Glutamatergic neuron (in vitro differentiated cells): ENCODE results near the gene SCGB1C2. TPM values are rescaled to one million over a fixed set of nuclear protein-coding genes. Genes with fewer than 3 reads are reported as not detected.

Experiments
- DNase-seq: peaks from one replicate; pipeline ENCODE4 v3.0.0; 2022
- H3K27ac Mint-ChIP-seq: one replicate; pipeline ENCODE4 v1.8.0; 2020; ENCODE audit warnings: mild to moderate bottlenecking, mixed read lengths, inconsistent platforms; ENCODE audit not compliant: unreplicated experiment
- H3K27me3 Mint-ChIP-seq: one replicate; pipeline ENCODE4 v1.8.0; 2020; ENCODE audit warnings: mild to moderate bottlenecking, moderate library complexity, mixed read lengths, inconsistent platforms; ENCODE audit not compliant: unreplicated experiment
- H3K36me3 Mint-ChIP-seq: one replicate; pipeline ENCODE4 v1.8.0; 2020; ENCODE audit warnings: mild to moderate bottlenecking, mixed read lengths, inconsistent platforms; ENCODE audit not compliant: unreplicated experiment
- H3K4me1 Mint-ChIP-seq: one replicate; pipeline ENCODE4 v1.8.0; 2020; ENCODE audit warnings: mild to moderate bottlenecking, low read depth, mixed read lengths, inconsistent platforms; ENCODE audit not compliant: unreplicated experiment
- H3K4me3 Mint-ChIP-seq: one replicate; pipeline ENCODE4 v1.8.0; 2020; ENCODE audit warnings: mild to moderate bottlenecking, mixed read lengths, inconsistent platforms; ENCODE audit not compliant: unreplicated experiment
- H3K9me3 Mint-ChIP-seq: one replicate; pipeline ENCODE4 v1.8.0; 2020; ENCODE audit warnings: mild to moderate bottlenecking, moderate library complexity, mixed read lengths, inconsistent platforms; ENCODE audit not compliant: unreplicated experiment
- total RNA-seq: library from RNA; stranded (reverse); fragmentation: NEBNext Ultra II Directional; extraction: Animal tissue kit (Norgen Biotek cat#: 25700); gene quantifications from one replicate; pipeline ENCODE4 v1.2.1, GENCODE V29; 2021; ENCODE audit not compliant: unreplicated experiment
- TF ChIP-seq, protein P1 (sequence below): fragments of 200-600 bp; sonication (generic); IDR thresholded peaks from one replicate; pipeline ENCODE4 v1.5.0; 2021; ENCODE audit not compliant: partially characterized antibody, unreplicated experiment

SCGB1C2 gene
- total RNA-seq, 1 donor from 2014 or later = not detected

DNA sequence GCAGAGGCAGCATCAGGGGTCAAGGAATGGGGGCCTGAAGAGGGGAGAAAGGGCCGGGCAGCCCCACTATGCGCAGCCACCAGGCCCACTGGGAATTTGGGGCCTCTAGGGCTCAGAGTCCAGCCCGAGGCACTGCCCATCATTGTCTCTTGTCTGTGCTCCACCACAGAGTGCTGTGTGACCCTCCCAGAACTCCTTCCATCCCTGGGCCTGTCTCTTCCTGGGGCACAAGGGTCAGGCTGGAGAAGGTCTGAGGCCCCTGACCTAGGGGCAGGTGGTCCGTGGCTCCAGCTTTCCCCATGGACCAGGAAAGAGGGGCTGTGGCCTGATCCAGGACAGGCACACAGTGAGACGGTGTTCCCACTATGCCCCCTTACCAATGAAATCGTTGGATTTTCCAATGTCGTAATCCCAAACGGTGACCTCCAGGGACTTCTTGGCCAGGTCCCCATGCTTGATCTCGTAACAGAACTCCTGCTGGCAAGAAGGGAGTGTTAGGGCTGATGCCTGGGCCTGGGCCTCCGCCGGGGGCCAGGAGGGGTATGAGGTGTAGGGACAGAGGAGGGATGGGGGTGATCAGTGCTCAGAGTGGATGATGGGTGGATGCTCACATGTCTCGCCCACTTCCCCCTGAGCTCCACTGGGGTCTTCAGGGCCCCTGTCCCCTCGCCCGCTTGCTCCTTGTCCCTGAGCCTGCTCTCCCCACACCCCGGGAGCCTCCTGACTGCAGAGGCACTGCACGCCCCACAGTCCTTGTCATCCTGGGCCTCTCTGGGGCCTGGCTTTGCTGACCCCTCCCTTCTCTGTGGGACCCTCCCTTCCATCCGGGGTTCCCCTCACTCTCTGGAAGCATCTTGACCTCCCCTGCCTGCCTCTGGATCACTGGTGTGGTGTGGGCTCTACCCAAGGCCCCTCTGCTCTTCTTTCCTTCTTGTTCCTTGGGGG lies 10.7 kb downstream of the SCGB1C2 start:
- Mint-ChIP-seq H3K9me3 (peaks cover 8% of the 10 kb centered on the region), H3K36me3 (no peaks in the 10 kb centered on the region), H3K27me3 (peaks cover 4% of the 10 kb centered on the region), H3K4me3 (no peak overlapping the region), H3K4me1 (no peaks in the 10 kb centered on the region), H3K27ac (no peak overlapping the region)
- DNase-seq = peak; percentile 7
- TF ChIP-seq, protein P1, sequence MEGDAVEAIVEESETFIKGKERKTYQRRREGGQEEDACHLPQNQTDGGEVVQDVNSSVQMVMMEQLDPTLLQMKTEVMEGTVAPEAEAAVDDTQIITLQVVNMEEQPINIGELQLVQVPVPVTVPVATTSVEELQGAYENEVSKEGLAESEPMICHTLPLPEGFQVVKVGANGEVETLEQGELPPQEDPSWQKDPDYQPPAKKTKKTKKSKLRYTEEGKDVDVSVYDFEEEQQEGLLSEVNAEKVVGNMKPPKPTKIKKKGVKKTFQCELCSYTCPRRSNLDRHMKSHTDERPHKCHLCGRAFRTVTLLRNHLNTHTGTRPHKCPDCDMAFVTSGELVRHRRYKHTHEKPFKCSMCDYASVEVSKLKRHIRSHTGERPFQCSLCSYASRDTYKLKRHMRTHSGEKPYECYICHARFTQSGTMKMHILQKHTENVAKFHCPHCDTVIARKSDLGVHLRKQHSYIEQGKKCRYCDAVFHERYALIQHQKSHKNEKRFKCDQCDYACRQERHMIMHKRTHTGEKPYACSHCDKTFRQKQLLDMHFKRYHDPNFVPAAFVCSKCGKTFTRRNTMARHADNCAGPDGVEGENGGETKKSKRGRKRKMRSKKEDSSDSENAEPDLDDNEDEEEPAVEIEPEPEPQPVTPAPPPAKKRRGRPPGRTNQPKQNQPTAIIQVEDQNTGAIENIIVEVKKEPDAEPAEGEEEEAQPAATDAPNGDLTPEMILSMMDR = no peak

DNA sequence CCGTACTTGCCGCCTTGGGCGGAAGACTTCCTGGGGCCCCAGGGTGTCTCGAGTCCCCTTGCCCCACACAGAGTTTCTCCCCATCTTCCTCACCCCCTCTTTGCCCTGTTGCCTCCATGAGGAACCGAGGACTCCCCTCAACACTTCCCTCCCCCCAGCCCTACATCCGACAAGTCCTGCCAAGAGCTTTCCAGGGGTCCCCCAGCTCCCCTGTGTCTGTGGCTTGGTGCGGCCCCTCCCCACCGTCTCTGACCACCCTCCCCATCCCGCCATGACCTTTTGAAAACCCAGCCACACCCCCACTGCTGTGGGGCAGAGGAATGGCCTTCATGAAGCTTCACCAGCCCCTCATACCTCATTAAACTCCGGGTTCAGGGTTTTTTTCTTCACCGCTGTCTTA lies 11.4 kb downstream of the SCGB1C2 start:
- H3K27ac Mint-ChIP-seq = no peak overlapping the region
- TF ChIP-seq, protein P1 = no peak
- H3K4me1 Mint-ChIP-seq = no peaks in the 10 kb centered on the region
- no peak overlapping the region for H3K4me3 Mint-ChIP-seq
- peaks cover 4% of the 10 kb centered on the region for H3K9me3 Mint-ChIP-seq
- no peaks in the 10 kb centered on the region for H3K36me3 Mint-ChIP-seq
- peak; percentile 5 for DNase-seq
- no peaks in the 10 kb centered on the region for H3K27me3 Mint-ChIP-seq

DNA sequence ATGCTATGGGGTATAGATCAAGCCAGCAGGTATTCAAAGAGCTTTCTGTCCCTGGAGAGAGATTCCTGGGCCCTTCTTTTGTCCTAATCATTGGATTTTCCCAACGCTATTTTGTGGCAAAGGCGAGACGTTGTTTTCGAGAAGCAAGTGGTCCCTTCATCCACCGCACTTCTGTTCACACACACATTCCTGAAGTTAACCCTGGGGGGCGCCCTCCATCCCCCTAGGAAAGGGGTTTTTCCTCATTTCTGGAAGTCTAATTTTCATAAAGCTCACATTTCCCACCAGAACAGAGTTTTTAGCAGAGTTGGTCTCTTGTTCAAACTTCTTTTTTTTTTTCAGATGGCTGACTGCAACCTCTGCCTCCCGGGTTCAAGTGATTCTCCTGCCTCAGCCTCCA lies 11.9 kb downstream of the SCGB1C2 start:
- peak; percentile 7 for DNase-seq
- H3K27ac Mint-ChIP-seq = no peak overlapping the region
- H3K9me3 Mint-ChIP-seq = peaks cover 4% of the 10 kb centered on the region
- H3K4me3 Mint-ChIP-seq = no peak overlapping the region
- TF ChIP-seq, protein P1 = no peak
- H3K4me1 Mint-ChIP-seq = no peaks in the 10 kb centered on the region
- peaks cover 2% of the 10 kb centered on the region for H3K27me3 Mint-ChIP-seq
- no peaks in the 10 kb centered on the region for H3K36me3 Mint-ChIP-seq

DNA sequence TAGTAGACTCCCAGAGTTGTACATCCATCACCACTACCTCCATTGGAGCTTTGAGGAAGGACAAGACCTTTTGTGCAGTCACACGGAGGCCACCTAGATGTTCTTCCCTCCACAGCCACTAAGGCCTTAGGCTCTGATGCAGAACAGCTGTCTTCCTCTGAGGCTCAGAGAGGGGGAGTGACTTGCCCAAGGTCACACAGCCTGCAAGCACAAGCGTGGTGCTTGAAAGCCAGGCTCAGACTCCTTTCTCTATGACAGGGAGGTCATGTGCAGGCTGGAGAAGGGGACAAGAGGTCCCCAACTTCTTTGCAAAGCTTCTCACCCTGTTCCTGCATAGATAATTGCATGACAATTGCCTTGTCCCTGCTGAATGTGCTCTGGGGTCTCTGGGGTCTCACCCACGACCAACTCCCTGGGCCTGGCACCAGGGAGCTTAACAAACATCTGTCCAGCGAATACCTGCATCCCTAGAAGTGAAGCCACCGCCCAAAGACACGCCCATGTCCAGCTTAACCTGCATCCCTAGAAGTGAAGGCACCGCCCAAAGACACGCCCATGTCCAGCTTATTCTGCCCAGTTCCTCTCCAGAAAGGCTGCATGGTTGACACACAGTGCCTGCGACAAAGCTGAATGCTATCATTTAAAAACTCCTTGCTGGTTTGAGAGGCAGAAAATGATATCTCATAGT lies 12.7 kb downstream of the SCGB1C2 start:
- peaks cover 4% of the 10 kb centered on the region for H3K9me3 Mint-ChIP-seq
- H3K27me3 Mint-ChIP-seq = peaks cover 2% of the 10 kb centered on the region
- no peaks in the 10 kb centered on the region for H3K4me1 Mint-ChIP-seq
- no peak overlapping the region for H3K4me3 Mint-ChIP-seq
- TF ChIP-seq, protein P1 = no peak
- no peak overlapping the region for H3K27ac Mint-ChIP-seq
- H3K36me3 Mint-ChIP-seq = no peaks in the 10 kb centered on the region
- peak; percentile 2 for DNase-seq

DNA sequence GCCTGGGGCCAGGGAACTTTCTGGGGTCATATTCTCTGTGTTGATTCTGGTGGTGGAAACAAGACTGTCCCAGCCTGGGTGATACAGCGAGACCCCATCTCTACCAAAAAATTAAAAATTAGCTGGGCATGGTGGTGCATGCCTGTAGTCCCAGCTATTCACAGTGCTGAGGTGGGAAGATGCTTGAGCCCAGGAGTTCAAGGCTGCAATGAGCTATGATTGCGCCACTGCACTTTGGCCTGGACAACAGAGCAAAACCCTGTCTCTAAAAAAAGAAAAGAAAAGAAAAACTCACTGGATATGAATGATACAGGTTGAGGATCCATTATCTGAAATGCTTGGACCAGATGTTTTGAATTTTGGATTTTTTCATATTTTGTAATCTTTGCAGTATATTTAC lies 13.6 kb downstream of the SCGB1C2 start:
- TF ChIP-seq, protein P1 = no peak
- H3K9me3 Mint-ChIP-seq = peaks cover 4% of the 10 kb centered on the region
- H3K4me1 Mint-ChIP-seq = no peaks in the 10 kb centered on the region
- no peak overlapping the region for H3K27ac Mint-ChIP-seq
- peaks cover 2% of the 10 kb centered on the region for H3K27me3 Mint-ChIP-seq
- no peak for DNase-seq
- no peaks in the 10 kb centered on the region for H3K36me3 Mint-ChIP-seq
- H3K4me3 Mint-ChIP-seq = no peak overlapping the region
